SK-N-SH (cell line): ENCODE results near the gene ASTL. TPM values are rescaled to one million over a fixed set of nuclear protein-coding genes. Genes with fewer than 3 reads are reported as not detected.

Source experiments
- CTCF ChIA-PET: fragments of 300-600, 350-600 bp; formaldehyde crosslinking; extraction: SDS; loops from one replicate; lab custom pipeline; 2021; lab: Yijun Ruan, JAX
- POLR2A ChIA-PET: fragments of 350-600 bp; sonication (Branson Sonifier 250); formaldehyde crosslinking; extraction: SDS; loops from one replicate; lab custom pipeline; 2020; ENCODE audit warnings: antibody characterized with exemption, inconsistent platforms; lab: Yijun Ruan, JAX
- DNase-seq: peaks from one replicate; pipeline ENCODE4 v3.0.0; 2012
- H2AFZ ChIP-seq: fragments of 200-600 bp; sonication (generic); 2 replicates; pipeline ENCODE4 v1.8.1; 2016; ENCODE audit warnings: antibody characterized with exemption, mild to moderate bottlenecking, low read depth
- H3F3A ChIP-seq: fragments of 200-600 bp; sonication (generic); replicated peaks from 2 replicates; pipeline ENCODE3; 2016; ENCODE audit warnings: antibody characterized with exemption, mild to moderate bottlenecking; ENCODE audit not compliant: insufficient read depth
- H3K27ac ChIP-seq, 2 experiments: fragments of 200-500 bp in 1 of 2; fragments of 200-600 bp in 1 of 2; sonication (Bioruptor generic) in 1 of 2; sonication (generic), shearing (Covaris generic) in 1 of 2; 2 replicates each; pipeline versions ENCODE4 v1.5.1 to v1.6.1; 2014 to 2016; ENCODE audit warnings: low read depth in 2 of 2, inconsistent platforms in 1 of 2, low read length in 1 of 2, mild to moderate bottlenecking in 1 of 2, mixed read lengths in 1 of 2
- H3K27me3 ChIP-seq: fragments of 200-600 bp; sonication (generic), shearing (Covaris generic); 2 replicates; pipeline ENCODE4 v1.6.1; 2016; ENCODE audit warnings: mixed run types; ENCODE audit not compliant: insufficient read depth
- H3K36me3 ChIP-seq, 2 experiments: fragments of 200-500 bp in 1 of 2; fragments of 200-600 bp in 1 of 2; sonication (Bioruptor generic) in 1 of 2; sonication (generic) in 1 of 2; replicated peaks in 1 of 2; 2 replicates each; pipeline versions ENCODE3 to v1.5.1; 2014 to 2016; ENCODE audit warnings: low read length in 1 of 2, mild to moderate bottlenecking in 1 of 2; ENCODE audit not compliant: insufficient read depth in 2 of 2, control insufficient read depth in 1 of 2
- H3K4me1 ChIP-seq, 2 experiments: fragments of 200-500 bp in 1 of 2; fragments of 200-600 bp in 1 of 2; sonication (Bioruptor generic) in 1 of 2; sonication (generic), shearing (Covaris generic) in 1 of 2; 2 replicates each; pipeline versions ENCODE4 v1.5.1 to v1.6.1; 2014 to 2016; ENCODE audit warnings: low read depth in 1 of 2, low read length in 1 of 2, mixed run types in 1 of 2; ENCODE audit not compliant: insufficient read depth in 2 of 2, control insufficient read depth in 1 of 2
- H3K4me2 ChIP-seq: fragments of 200-600 bp; sonication (generic), shearing (Covaris generic); 2 replicates; pipeline ENCODE4 v1.6.1; 2017; ENCODE audit warnings: mixed run types
- H3K4me3 ChIP-seq, 2 experiments: fragments of 200-500 bp in 1 of 2; fragments of 200-600 bp in 1 of 2; sonication (Bioruptor generic) in 1 of 2; sonication (generic), shearing (Covaris generic) in 1 of 2; 2 replicates each; pipeline versions ENCODE4 v1.5.1 to v1.8.1; 2014 to 2016; ENCODE audit warnings: low read depth in 2 of 2, inconsistent platforms in 1 of 2, low read length in 1 of 2, mild to moderate bottlenecking in 1 of 2, mixed read lengths in 1 of 2, moderate library complexity in 1 of 2
- H3K79me2 ChIP-seq: fragments of 200-600 bp; sonication (generic); 2 replicates; pipeline ENCODE4 v1.8.1; 2017; ENCODE audit warnings: mild to moderate bottlenecking; ENCODE audit not compliant: insufficient read depth
- H3K9ac ChIP-seq: fragments of 200-600 bp; sonication (generic); 2 replicates; pipeline ENCODE4 v1.6.1; 2017; ENCODE audit warnings: mixed run types
- H3K9me2 ChIP-seq: fragments of 200-600 bp; sonication (generic); 2 replicates; pipeline ENCODE4 v1.6.1; 2017; ENCODE audit warnings: mixed run types
- H3K9me3 ChIP-seq: fragments of 200-600 bp; sonication (generic); 2 replicates; pipeline ENCODE4 v1.6.1; 2017; ENCODE audit warnings: mixed run types, mild to moderate bottlenecking, moderate library complexity
- H4K20me1 ChIP-seq: fragments of 200-600 bp; sonication (generic); 2 replicates; pipeline ENCODE4 v1.6.1; 2017; ENCODE audit warnings: mild to moderate bottlenecking, mixed run types; ENCODE audit not compliant: insufficient read depth
- CHD2 ChIP-seq: fragments of 150-350 bp; IDR thresholded peaks from 2 replicates; pipeline ENCODE4 v1.6.1; 2018; ENCODE audit warnings: low read length; ENCODE audit not compliant: partially characterized antibody
- ELF1 ChIP-seq: IDR thresholded peaks from 2 replicates; pipeline ENCODE4 v1.4.0; 2012
- EP300 ChIP-seq, 2 experiments: IDR thresholded peaks; 2 replicates each; pipeline versions ENCODE4 v1.4.0 to v1.6.1; 2012; ENCODE audit warnings: borderline replicate concordance in 1 of 2, low read depth in 1 of 2, low read length in 1 of 2
- GABPA ChIP-seq: IDR thresholded peaks from 2 replicates; pipeline ENCODE4 v1.4.0; 2012; ENCODE audit warnings: low read depth, mild to moderate bottlenecking
- IRF3 ChIP-seq: fragments of 150-350 bp; IDR thresholded peaks from 2 replicates; pipeline ENCODE4 v1.6.1; 2016; ENCODE audit warnings: mild to moderate bottlenecking, low read depth, low read length
- MEF2A ChIP-seq: IDR thresholded peaks from 2 replicates; pipeline ENCODE4 v1.4.0; 2012; ENCODE audit warnings: low read depth, borderline replicate concordance
- NFIC ChIP-seq: IDR thresholded peaks from 2 replicates; pipeline ENCODE4 v1.4.0; 2012; ENCODE audit warnings: borderline replicate concordance
- PBX3 ChIP-seq: IDR thresholded peaks from 2 replicates; pipeline ENCODE4; 2012
- RFX5 ChIP-seq: IDR thresholded peaks from 2 replicates; pipeline ENCODE4 v1.6.1; 2012; ENCODE audit warnings: mild to moderate bottlenecking, improper control_type of control experiment, low read length
- RXRA ChIP-seq: IDR thresholded peaks from 2 replicates; pipeline ENCODE4 v1.4.0; 2012; ENCODE audit warnings: low read depth, mild to moderate bottlenecking, borderline replicate concordance
- SIN3A ChIP-seq: IDR thresholded peaks from 2 replicates; pipeline ENCODE4 v1.6.1; 2012; ENCODE audit warnings: low read depth, mild to moderate bottlenecking, low read length, moderate library complexity, borderline replicate concordance
- SMC3 ChIP-seq: IDR thresholded peaks from 2 replicates; pipeline ENCODE4 v1.6.1; 2012; ENCODE audit warnings: low read depth, low read length, improper control_type of control experiment
- TCF12 ChIP-seq: IDR thresholded peaks from 2 replicates; pipeline ENCODE4 v1.4.0; 2012
- YY1 ChIP-seq: IDR thresholded peaks from 2 replicates; pipeline ENCODE4 v1.4.0; 2012; ENCODE audit warnings: low read depth, mild to moderate bottlenecking
- ZBTB33 ChIP-seq: IDR thresholded peaks from 2 replicates; pipeline ENCODE4 v1.4.0; 2012; ENCODE audit warnings: low read depth, borderline replicate concordance
- WGBS: methylation state at CpG from one replicate; pipeline ENCODE4 v1.1.6; 2017; ENCODE audit warnings: low lambda C conversion rate; 5-methylcytosine and 5-hydroxymethylcytosine counted together
- polyA plus RNA-seq, 3 experiments: library from polyadenylated mRNA; depleted of rRNA; stranded (reverse); fragments of >200 nt; gene quantifications; 2 replicates each; pipeline ENCODE4 v1.2.3, GENCODE V29; 2012

Gene ASTL
- polyA plus RNA-seq, 1 of the 3 experiments (the other 2 are of a cell fraction) = not detected

DNA sequence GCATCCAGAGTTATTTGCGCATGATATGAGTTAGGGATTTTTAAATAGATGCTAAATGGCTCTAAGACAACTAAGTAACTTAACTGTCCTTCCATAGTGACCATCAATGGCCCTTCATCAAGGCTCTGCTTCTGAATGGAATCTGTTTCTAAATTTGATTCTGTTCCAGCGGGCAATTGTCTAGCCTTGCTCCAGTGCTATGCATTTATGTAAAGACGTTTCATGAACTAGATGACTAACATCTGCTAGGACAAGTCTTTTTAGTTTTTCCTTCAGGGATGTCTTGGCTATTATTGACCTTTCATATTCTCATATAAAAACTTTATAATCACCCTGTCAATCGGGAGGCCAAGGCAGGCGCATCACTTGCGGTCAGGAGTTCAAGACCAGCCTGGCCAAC is 9.8 kb downstream of the ASTL start:
- no peak for DNase-seq
- Histone ChIP-seq H3K79me2 (no peaks in the 10 kb centered on the region), H3F3A (no peaks in the 10 kb centered on the region), H3K9ac (no peak overlapping the region), H3K36me3 (no peaks in the 10 kb centered on the region), H3K4me1 (no peaks in the 10 kb centered on the region), H3K9me2 (no peaks in the 10 kb centered on the region), H2AFZ (no peak overlapping the region), H3K27ac (no peak overlapping the region), H3K4me2 (no peak overlapping the region), H4K20me1 (no peaks in the 10 kb centered on the region), H3K9me3 (no peaks in the 10 kb centered on the region), H3K4me3 (no peak overlapping the region), H3K27me3 (no peaks in the 10 kb centered on the region; the same call in 1 of the 2 replicates)
- POLR2A ChIA-PET = no interaction called here
- CTCF ChIA-PET = interaction anchor here (2.1 kb wide), 1 partner anchor 11 kb away, joined by 14 read pairs; the partner anchor contains the start of gene ADRA2B
- TF ChIP-seq YY1 = no peak
- TF ChIP-seq TCF12 = no peak
- TF ChIP-seq SMC3 = no peak
- TF ChIP-seq CHD2 = no peak
- no peak for TF ChIP-seq NFIC
- no peak for TF ChIP-seq GABPA
- no peak for TF ChIP-seq ZBTB33
- no peak for TF ChIP-seq ELF1
- no peak for TF ChIP-seq EP300 (IDR thresholded peaks at IDR 0.05; ENCODE audit: borderline replicate concordance in 1 of 2, low read depth in 1 of 2, low read length in 1 of 2)
- no peak for TF ChIP-seq PBX3
- TF ChIP-seq SIN3A = no peak
- no peak for TF ChIP-seq MEF2A
- TF ChIP-seq RXRA = no peak
- no peak for TF ChIP-seq IRF3
- no peak for TF ChIP-seq RFX5
- WGBS = 69% methylated on average over 6 of the region's 6 CpGs
